HPDE6-E6E7 (cell line): ENCODE data around the gene CRLF1.

Experiments
- DNase-seq: peaks from one replicate; pipeline ENCODE4 v3.0.0; 2011; ENCODE audit warnings: missing footprints; ENCODE audit errors: extremely low spot score

Gene CRLF1

DNA sequence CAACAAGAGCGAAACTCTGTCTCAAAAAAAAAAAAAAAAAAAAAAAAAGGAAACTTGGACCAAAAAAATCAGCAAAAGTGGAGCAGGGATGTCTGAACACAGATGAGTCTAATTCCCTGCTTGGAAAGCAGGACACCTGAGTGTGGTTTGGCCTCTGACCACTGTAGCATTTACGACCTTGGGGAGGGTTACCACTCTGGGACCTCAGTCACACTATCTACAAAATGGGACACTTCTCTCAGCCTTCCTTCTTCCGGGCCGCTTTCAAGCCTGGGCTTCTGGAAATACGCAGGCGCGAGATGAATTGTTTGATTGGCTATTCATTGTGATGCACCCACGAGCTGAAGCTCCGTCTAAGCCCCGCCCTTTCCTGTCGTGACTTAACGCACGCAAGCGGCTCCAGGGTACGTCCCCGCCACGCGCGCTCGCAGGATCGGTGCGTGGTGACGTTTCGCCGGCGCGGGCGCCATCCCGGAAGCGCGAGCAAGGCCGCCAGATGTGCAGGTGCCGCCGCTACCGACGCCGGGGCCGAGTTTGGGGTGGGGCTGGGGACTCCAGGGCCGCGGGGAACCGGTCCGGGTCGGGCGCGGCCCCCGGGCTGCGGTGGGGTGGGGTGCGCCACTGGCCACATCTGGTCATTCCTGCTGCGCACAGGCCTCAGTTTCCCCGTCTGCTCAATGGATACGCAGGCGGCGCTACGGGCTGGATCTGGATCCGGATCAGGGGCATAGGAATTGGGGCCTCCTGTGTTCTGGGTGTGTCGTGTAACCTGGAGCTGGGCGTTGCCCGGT is 49.0 kb downstream of the CRLF1 start, which contains the start of gene KXD1:
Gene KXD1, plus strand, starts transcription at position 460 of the 791 bp plus-strand sequence. CDS start 4,187 bp downstream, outside the sequence.
- peak; percentile 94 for DNase-seq

DNA sequence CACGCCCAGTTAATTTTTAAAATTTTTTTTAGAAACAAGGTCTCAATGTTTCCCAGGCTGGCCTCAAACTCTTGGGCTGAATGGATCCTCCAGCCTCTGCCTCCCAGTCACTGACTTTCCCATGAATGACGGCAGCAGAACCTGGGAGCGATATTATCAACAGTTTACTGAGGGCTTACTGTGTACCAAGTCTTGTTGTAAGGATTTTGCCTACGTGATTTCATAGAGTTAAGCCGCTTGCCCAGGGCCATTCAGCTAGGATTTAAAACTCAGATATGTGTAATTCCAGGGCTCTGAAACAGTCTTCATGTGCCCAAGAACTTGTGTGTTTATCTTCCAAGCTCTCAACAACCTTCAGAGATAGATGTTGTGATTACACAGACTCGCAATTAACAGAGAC is 55.0 kb downstream of the CRLF1 start:
- DNase-seq: no peak

DNA sequence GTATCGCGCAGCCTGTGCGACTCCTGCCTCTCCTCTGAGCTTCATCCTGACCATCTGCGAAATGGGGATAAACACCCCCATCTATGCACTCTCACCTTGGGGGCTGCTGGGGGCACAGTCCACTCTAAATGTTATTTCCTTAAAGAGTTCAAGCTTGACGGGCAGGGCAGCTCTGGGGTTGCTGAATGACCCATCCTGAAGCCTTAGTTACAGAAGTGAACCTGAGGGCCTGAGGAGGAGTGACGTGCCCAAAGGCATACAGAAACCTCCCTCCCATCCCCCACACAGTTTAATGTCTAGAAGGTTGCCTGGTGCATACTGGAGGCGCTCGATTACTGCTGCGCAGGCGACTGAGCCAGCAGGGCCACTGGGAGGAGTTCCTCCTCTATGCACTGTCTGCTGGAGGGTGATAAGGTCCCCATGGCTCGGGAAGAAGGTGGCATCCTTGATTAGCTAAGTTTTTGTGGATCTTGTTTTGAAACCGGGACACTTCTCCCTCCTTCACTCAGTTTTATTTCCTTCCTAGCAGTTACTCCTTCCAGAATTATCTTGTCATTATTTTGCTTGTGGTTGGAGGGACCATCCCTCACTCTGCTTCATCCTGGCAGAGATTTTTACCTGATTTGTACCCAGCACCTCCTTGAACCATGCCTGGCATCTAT is 62.7 kb downstream of the CRLF1 start:
- peak; percentile 62 for DNase-seq
